A549 (cell line): ENCODE measurements around the gene PPP1R9B. TPM values are rescaled to one million over a fixed set of nuclear protein-coding genes. Genes with fewer than 3 reads are reported as not detected.

Experiments
- ATAC-seq, 2 experiments: fragments of 200-7000 bp in 1 of 2; fragments of >200 bp in 1 of 2; cut with Nextera tagmentation in 1 of 2; cut with Tn5 transposase in 1 of 2; 3 replicates each; pipeline versions ENCODE4 v1.8.0 to v1.9.1; 2018 to 2020; ENCODE audit warnings: mild to moderate bottlenecking in 1 of 2, moderate library complexity in 1 of 2
- CTCF ChIA-PET: fragments of 300-600 bp; sonication (Branson Sonifier 250); formaldehyde crosslinking; extraction: SDS; loops from one replicate; lab custom pipeline; 2021; ENCODE audit warnings: antibody characterized with exemption, inconsistent platforms; lab: Yijun Ruan, JAX
- POLR2A ChIA-PET: fragments of 350-600 bp; formaldehyde crosslinking; extraction: SDS; loops from one replicate; lab custom pipeline; 2021; ENCODE audit warnings: antibody characterized with exemption, inconsistent platforms; lab: Yijun Ruan, JAX
- DNase-seq, 2 experiments: peaks; one replicate each; pipeline versions ENCODE4 v3.0.0 to v3.0.0-alpha.2; 2011 to 2016; ENCODE audit warnings: low read depth in 1 of 2, low spot score in 1 of 2
- FAIRE-seq: peaks from 2 replicates; lab custom pipeline; 2011; peaks lifted over from hg19 to GRCh38; lab: Jason Lieb, UNC
- H3K27ac ChIP-seq, 2 experiments: fragments of >200 bp; sonication (Bioruptor Twin); formaldehyde crosslinking; 3 replicates each; pipeline ENCODE4 v1.5.1; 2016 to 2017
- H3K4me1 ChIP-seq: fragments of >200 bp; sonication (Bioruptor Twin); formaldehyde crosslinking; 3 replicates; pipeline ENCODE4 v1.6.1; 2016
- H3K4me2 ChIP-seq: fragments of >200 bp; sonication (Bioruptor Twin); formaldehyde crosslinking; 3 replicates; pipeline ENCODE4 v1.6.1; 2016
- H3K4me3 ChIP-seq: fragments of >200 bp; sonication (Bioruptor Twin); formaldehyde crosslinking; 3 replicates; pipeline ENCODE4 v1.5.1; 2016
- H3K9me3 ChIP-seq: fragments of >200 bp; sonication (Bioruptor Twin); formaldehyde crosslinking; 3 replicates; pipeline ENCODE4 v1.6.1; 2016
- BHLHE40 ChIP-seq: IDR thresholded peaks from 2 replicates; pipeline ENCODE4 v1.6.1; 2012; ENCODE audit warnings: low read depth, low read length, inconsistent platforms
- CBX8 ChIP-seq: fragments of 200-600 bp; sonication (generic); IDR thresholded peaks from 2 replicates; pipeline ENCODE4 v1.6.1; 2016
- EHMT2 ChIP-seq: fragments of 200-600 bp; sonication (generic); IDR thresholded peaks from 2 replicates; pipeline ENCODE4 v1.6.1; 2016; ENCODE audit warnings: antibody characterized with exemption, low read depth, mild to moderate bottlenecking, moderate library complexity
- GATA3 ChIP-seq: IDR thresholded peaks from 2 replicates; pipeline ENCODE4 v1.6.1; 2012; ENCODE audit warnings: borderline replicate concordance
- HOXB13 ChIP-seq: fragments of 250-450 bp; sonication (Bioruptor Pico); IDR thresholded peaks from 2 replicates; pipeline ENCODE4 v1.5.0; 2020; ENCODE audit warnings: low read depth, mild to moderate bottlenecking, moderate library complexity
- HOXB5 ChIP-seq: fragments of 250-450 bp; sonication (Bioruptor Pico); IDR thresholded peaks from 2 replicates; pipeline ENCODE4 v1.5.0; 2020; ENCODE audit warnings: mild to moderate bottlenecking, moderate library complexity
- KDM5A ChIP-seq: fragments of 200-600 bp; sonication (generic); IDR thresholded peaks from 2 replicates; pipeline ENCODE4 v1.6.1; 2016; ENCODE audit warnings: antibody characterized with exemption, mild to moderate bottlenecking
- MAX ChIP-seq: IDR thresholded peaks from 2 replicates; pipeline ENCODE4 v1.6.1; 2012
- MYC ChIP-seq: IDR thresholded peaks from 2 replicates; pipeline ENCODE4 v1.6.1; 2012; ENCODE audit warnings: mild to moderate bottlenecking, inconsistent platforms, low read length, improper control_type of control experiment, borderline replicate concordance
- NFE2L2 ChIP-seq: fragments of 150-350 bp; conservative IDR thresholded peaks from 2 replicates; pipeline ENCODE4 v1.6.1; 2014; ENCODE audit warnings: low read length
- RARB ChIP-seq: fragments of 250-450 bp; sonication (Bioruptor Pico); IDR thresholded peaks from 2 replicates; pipeline ENCODE4 v1.8.0; 2021; ENCODE audit warnings: mild to moderate bottlenecking, moderate library complexity
- SREBF2 ChIP-seq: fragments of 450-650 bp; IDR thresholded peaks from 2 replicates; pipeline ENCODE4 v1.6.1; 2014; ENCODE audit warnings: mild to moderate bottlenecking, moderate library complexity
- TFCP2L1 ChIP-seq: fragments of 250-450 bp; sonication (Bioruptor Pico); IDR thresholded peaks from 2 replicates; pipeline ENCODE4 v1.5.0; 2021; ENCODE audit warnings: mild to moderate bottlenecking
- TP53 ChIP-seq: fragments of 250-450 bp; sonication (Bioruptor Pico); IDR thresholded peaks from 2 replicates; pipeline ENCODE4 v1.5.0; 2021; ENCODE audit warnings: mild to moderate bottlenecking, moderate library complexity
- ZSCAN20 ChIP-seq: fragments of 250-450 bp; sonication (Bioruptor Pico); IDR thresholded peaks from 2 replicates; pipeline ENCODE4 v1.8.0; 2022; ENCODE audit warnings: mild to moderate bottlenecking, moderate library complexity
- WGBS: methylation state at CpG from one replicate; pipeline ENCODE4 v1.1.6; 2017; ENCODE audit errors: missing lambda C conversion rate; 5-methylcytosine and 5-hydroxymethylcytosine counted together
- polyA plus RNA-seq, 4 experiments: library from polyadenylated mRNA; depleted of rRNA in 3 of 4; stranded (reverse); fragments of >200 nt; fragmentation: RNase III in 1 of 4; extraction: RNeasy Plus Mini Kit Qiagen cat#74134 plus additional on column Dnase treatment in 1 of 4; gene quantifications; 2 replicates in 3 of 4; 3 replicates in 1 of 4; pipeline ENCODE4 v1.2.3, GENCODE V29; 2011 to 2017
- TF ChIP-seq, protein P1 (sequence below): IDR thresholded peaks from 2 replicates; pipeline ENCODE4 v1.6.1; 2012; ENCODE audit warnings: low read depth, borderline replicate concordance

PPP1R9B gene
- polyA plus RNA-seq, 2 of the 4 experiments (the other 2 are of a cell fraction) = 22.0 to 40.6 TPM

DNA sequence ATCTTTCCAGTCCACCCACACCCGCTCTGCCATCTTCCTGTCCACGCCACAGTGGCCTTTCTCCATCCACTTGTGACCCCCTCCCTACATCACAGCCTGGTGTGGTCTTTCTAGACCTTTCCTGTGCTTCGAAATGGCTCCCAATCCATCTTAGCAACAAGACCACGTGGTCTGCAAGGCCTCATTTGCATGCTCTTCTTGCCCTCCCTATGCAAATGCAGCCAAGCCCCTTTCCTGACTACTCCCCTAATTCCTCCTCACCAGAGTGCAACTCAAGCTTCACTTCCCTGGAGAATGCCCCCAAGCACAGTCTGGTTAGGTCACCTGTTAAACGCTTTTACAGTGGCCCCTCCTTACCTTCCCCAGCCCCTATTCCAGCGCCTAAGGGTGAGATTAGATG lies 6.1 kb downstream of the PPP1R9B start (continued):
- TF ChIP-seq HOXB13 (CRISPR knock-in tag) (no peak), ZSCAN20 (no peak), MYC (no peak), TP53 (CRISPR knock-in tag) (no peak), TFCP2L1 (CRISPR knock-in tag) (no peak), RARB (no peak)

DNA sequence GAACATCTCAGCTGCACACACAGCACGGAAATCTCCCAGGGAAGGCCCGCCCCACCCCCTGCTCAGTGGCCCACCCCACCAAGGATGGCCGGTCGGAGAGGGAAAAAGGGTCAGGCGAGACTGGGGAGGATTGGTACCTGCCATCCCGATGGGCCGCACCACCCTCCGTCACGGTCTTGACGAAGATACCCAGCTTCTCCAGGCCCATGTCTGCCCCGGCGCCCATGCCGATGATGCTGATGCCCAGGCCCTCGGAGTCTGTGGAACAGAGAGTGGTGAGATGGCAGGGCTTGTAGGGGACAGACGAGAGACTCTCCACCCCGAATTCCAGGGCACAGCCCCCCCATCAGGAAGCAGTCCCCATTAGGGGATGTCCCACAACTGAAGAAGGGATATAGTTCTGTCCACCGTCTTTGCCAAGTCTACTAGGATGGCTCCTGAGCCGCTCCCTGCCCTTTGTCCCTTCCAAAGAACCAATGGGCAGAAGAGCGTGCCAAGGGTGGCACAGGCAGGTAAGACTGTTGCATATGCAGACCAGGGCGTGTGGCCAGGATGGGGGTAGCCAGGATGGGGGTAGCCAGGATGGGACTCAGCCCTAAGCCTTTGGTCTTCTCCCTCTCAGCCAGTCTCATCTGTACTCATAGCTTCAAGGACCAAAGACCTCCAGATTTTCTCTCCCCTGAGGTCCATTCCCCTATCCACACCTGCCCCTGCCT lies 6.9 kb downstream of the PPP1R9B start:
- no peak for FAIRE-seq
- no peak for ATAC-seq
- POLR2A ChIA-PET = no interaction called here

GRCh38 chr17:50141745-50142110 lies 8.7 kb downstream of the PPP1R9B start:
- peaks cover 22% of the 10 kb centered on the region for H3K4me1 ChIP-seq
- H3K27ac ChIP-seq = no peak overlapping the region
- WGBS = 92% methylated on average over 8 of the region's 8 CpGs
- no peak for ATAC-seq
- H3K4me3 ChIP-seq = no peak overlapping the region
- no peak overlapping the region for H3K4me2 ChIP-seq
- TF ChIP-seq EHMT2 = no peak
- no peak for TF ChIP-seq HOXB5 (CRISPR knock-in tag)
- TF ChIP-seq KDM5A = no peak
- no peak for TF ChIP-seq MAX
- TF ChIP-seq ZSCAN20 = no peak
- no peak for DNase-seq
- no peaks in the 10 kb centered on the region for H3K9me3 ChIP-seq
- ChIA-PET CTCF (interaction anchor here (2.0 to 60.2 kb wide), 7 partner anchors 7 to 37 kb away, joined by 7 to 1356 read pairs (median 96); partner anchors contain the start of genes PDK2, PPP1R9B, SAMD14 and SGCA), POLR2A (no interaction called here)
- FAIRE-seq = no peak

More for the DNA sequence above, 6.9 kb downstream of the PPP1R9B start:
- Histone ChIP-seq H3K4me1 (peaks cover 41% of the 10 kb centered on the region), H3K4me2 (no peak overlapping the region), H3K9me3 (no peaks in the 10 kb centered on the region), H3K4me3 (no peak overlapping the region), H3K27ac (no peak overlapping the region)
- TF ChIP-seq, protein P1, sequence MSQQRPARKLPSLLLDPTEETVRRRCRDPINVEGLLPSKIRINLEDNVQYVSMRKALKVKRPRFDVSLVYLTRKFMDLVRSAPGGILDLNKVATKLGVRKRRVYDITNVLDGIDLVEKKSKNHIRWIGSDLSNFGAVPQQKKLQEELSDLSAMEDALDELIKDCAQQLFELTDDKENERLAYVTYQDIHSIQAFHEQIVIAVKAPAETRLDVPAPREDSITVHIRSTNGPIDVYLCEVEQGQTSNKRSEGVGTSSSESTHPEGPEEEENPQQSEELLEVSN = no peak
- TF ChIP-seq HOXB5 (CRISPR knock-in tag) = no peak
- TF ChIP-seq NFE2L2 = no peak
- no peak for TF ChIP-seq BHLHE40
- no peak for TF ChIP-seq CBX8
- no peak for TF ChIP-seq GATA3
- CTCF ChIA-PET = interaction anchor here (0.6 to 60.2 kb wide), 12 partner anchors 4 to 118 kb away, joined by 3 to 1356 read pairs (median 4); partner anchors contain the start of genes PDK2, PPP1R9B, SAMD14 and SGCA
- no peak for DNase-seq
- WGBS = 96% methylated on average over 17 of the region's 20 CpGs

DNA sequence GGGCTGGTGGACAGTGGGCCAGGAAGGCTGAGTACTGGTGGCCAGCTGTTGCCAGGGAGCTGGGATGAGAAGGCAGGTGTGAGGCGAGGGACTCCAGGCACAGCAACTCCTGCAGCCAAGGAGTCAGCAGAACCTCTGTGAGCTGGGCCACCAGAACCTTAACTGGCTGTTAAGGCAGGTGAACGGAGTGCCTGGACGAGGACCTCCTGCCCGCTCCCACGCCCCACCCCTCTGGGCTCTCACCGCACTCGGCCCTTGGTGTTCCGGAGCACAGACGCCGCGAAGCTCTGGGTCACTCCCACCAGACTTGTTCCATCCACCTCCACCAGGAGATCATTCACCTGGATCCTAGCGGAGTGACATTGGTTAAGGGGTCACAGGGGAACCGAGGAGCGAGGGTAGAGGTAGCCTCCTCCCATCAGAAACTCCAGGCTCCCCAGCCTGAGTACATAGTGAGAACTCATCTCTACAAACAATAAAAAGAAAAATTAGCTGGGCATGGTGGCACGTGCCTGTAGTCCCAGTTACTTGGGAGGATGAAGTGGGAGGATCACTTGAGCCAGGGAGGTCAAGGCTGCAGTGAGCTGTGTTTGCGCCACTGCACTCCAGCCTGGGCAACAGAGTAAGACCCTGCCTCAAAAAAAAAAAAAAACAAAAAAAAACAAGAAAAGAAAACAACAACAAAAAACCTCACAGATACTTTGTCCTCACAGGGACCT lies 9.3 kb downstream of the PPP1R9B start:
- DNase-seq (no peak), ATAC-seq (no peak), FAIRE-seq (no peak)
- WGBS = 94% methylated on average over 16 of the region's 16 CpGs
- TF ChIP-seq SREBF2 = no peak
- no peak overlapping the region for H3K4me3 ChIP-seq
- H3K9me3 ChIP-seq = no peaks in the 10 kb centered on the region
- CTCF ChIA-PET = interaction anchor here (0.6 to 60.2 kb wide), 14 partner anchors 8 to 255 kb away, joined by 3 to 1356 read pairs (median 18); partner anchors contain the start of genes COL1A1, PDK2, PPP1R9B and SAMD14
- H3K27ac ChIP-seq = no peak overlapping the region
- H3K4me2 ChIP-seq = no peak overlapping the region
- POLR2A ChIA-PET = no interaction called here
- peaks cover 18% of the 10 kb centered on the region for H3K4me1 ChIP-seq
